ENCODE data around the gene ANTXR1.

The ANTXR1 gene

GRCh38 chr2:69211048-69211447 is 198.1 kb downstream of the ANTXR1 start:
- Mint-ChIP-seq H3K4me1 (no peaks in the 10 kb centered on the region), H3K36me3 (no peaks in the 10 kb centered on the region), H3K9me3 (no peaks in the 10 kb centered on the region), H3K4me3 (no peak overlapping the region), H3K27me3 (peaks cover 7% of the 10 kb centered on the region), H3K27ac (no peak overlapping the region)
- CTCF ChIA-PET, result no interaction called here
- no peak for DNase-seq

- CTCF ChIA-PET, result no interaction called here
- Mint-ChIP-seq H3K4me1 (no peaks in the 10 kb centered on the region), H3K27me3 (peaks cover 7% of the 10 kb centered on the region), H3K9me3 (no peaks in the 10 kb centered on the region), H3K27ac (no peak overlapping the region), H3K4me3 (no peak overlapping the region), H3K36me3 (no peaks in the 10 kb centered on the region)
- no peak for DNase-seq
These were observed 198.7 kb downstream of the ANTXR1 start for GRCh38 chr2:69211686-69212085.

- no peak for DNase-seq
- Mint-ChIP-seq H3K4me3 (no peak overlapping the region), H3K4me1 (no peaks in the 10 kb centered on the region), H3K36me3 (no peaks in the 10 kb centered on the region), H3K27ac (no peak overlapping the region), H3K9me3 (no peaks in the 10 kb centered on the region), H3K27me3 (peaks cover 7% of the 10 kb centered on the region)
- CTCF ChIA-PET, result no interaction called here
These were observed 199.5 kb downstream of the ANTXR1 start for GRCh38 chr2:69212238-69213028.

- CTCF ChIA-PET, result no interaction called here
- Mint-ChIP-seq H3K27ac (no peak overlapping the region), H3K4me3 (no peak overlapping the region), H3K27me3 (peaks cover 11% of the 10 kb centered on the region), H3K36me3 (no peaks in the 10 kb centered on the region), H3K4me1 (no peaks in the 10 kb centered on the region), H3K9me3 (no peaks in the 10 kb centered on the region)
- DNase-seq, result no peak
These were observed 200.2 kb downstream of the ANTXR1 start for GRCh38 chr2:69213201-69213600.

- no peak overlapping the region for H3K27ac Mint-ChIP-seq
- no peaks in the 10 kb centered on the region for H3K4me1 Mint-ChIP-seq
- H3K36me3 Mint-ChIP-seq, result no peaks in the 10 kb centered on the region
- H3K27me3 Mint-ChIP-seq, result peaks cover 11% of the 10 kb centered on the region
- CTCF ChIA-PET, result no interaction called here
- no peak for DNase-seq
- no peaks in the 10 kb centered on the region for H3K9me3 Mint-ChIP-seq
- H3K4me3 Mint-ChIP-seq, result no peak overlapping the region
These were observed 200.8 kb downstream of the ANTXR1 start for GRCh38 chr2:69213782-69214181.

- H3K4me1 Mint-ChIP-seq, result no peaks in the 10 kb centered on the region
- no peak for DNase-seq
- no peaks in the 10 kb centered on the region for H3K9me3 Mint-ChIP-seq
- peaks cover 11% of the 10 kb centered on the region for H3K27me3 Mint-ChIP-seq
- CTCF ChIA-PET, result no interaction called here
- H3K4me3 Mint-ChIP-seq, result no peak overlapping the region
- H3K27ac Mint-ChIP-seq, result no peak overlapping the region
- no peaks in the 10 kb centered on the region for H3K36me3 Mint-ChIP-seq
These were observed 201.9 kb downstream of the ANTXR1 start for GRCh38 chr2:69214898-69215297.

- H3K27ac Mint-ChIP-seq, result no peak overlapping the region
- H3K4me1 Mint-ChIP-seq, result no peaks in the 10 kb centered on the region
- H3K36me3 Mint-ChIP-seq, result no peaks in the 10 kb centered on the region
- H3K9me3 Mint-ChIP-seq, result no peaks in the 10 kb centered on the region
- H3K4me3 Mint-ChIP-seq, result no peak overlapping the region
- DNase-seq, result no peak
- peaks cover 11% of the 10 kb centered on the region for H3K27me3 Mint-ChIP-seq
- CTCF ChIA-PET, result no interaction called here
These were observed 203.8 kb downstream of the ANTXR1 start for GRCh38 chr2:69216535-69217332.

- peaks cover 15% of the 10 kb centered on the region for H3K27me3 Mint-ChIP-seq
- no peaks in the 10 kb centered on the region for H3K4me1 Mint-ChIP-seq
These were observed 204.5 kb downstream of the ANTXR1 start for GRCh38 chr2:69217333-69218080.

GRCh38 chr2:69221512-69221911 is 208.5 kb downstream of the ANTXR1 start:
- H3K27ac Mint-ChIP-seq, result no peak overlapping the region
- H3K36me3 Mint-ChIP-seq, result no peaks in the 10 kb centered on the region
- H3K4me3 Mint-ChIP-seq, result no peak overlapping the region
- no peaks in the 10 kb centered on the region for H3K4me1 Mint-ChIP-seq
- H3K27me3 Mint-ChIP-seq, result peaks cover 38% of the 10 kb centered on the region
- CTCF ChIA-PET, result interaction anchor here (0.7 kb wide), 1 partner anchor 28 kb away, joined by 3 read pairs; no protein-coding TSS in a partner anchor
- no peaks in the 10 kb centered on the region for H3K9me3 Mint-ChIP-seq
- DNase-seq, result no peak

More at GRCh38 chr2:69217333-69218080, 204.5 kb downstream of the ANTXR1 start:
- DNase-seq, result no peak
- Mint-ChIP-seq H3K36me3 (no peaks in the 10 kb centered on the region), H3K4me3 (no peak overlapping the region), H3K27ac (no peak overlapping the region), H3K9me3 (no peaks in the 10 kb centered on the region)
- CTCF ChIA-PET, result no interaction called here

GRCh38 chr2:69221960-69222751 is 209.2 kb downstream of the ANTXR1 start:
- DNase-seq, result no peak
- CTCF ChIA-PET, result no interaction called here
- Mint-ChIP-seq H3K4me1 (no peaks in the 10 kb centered on the region), H3K9me3 (no peaks in the 10 kb centered on the region), H3K27ac (no peak overlapping the region), H3K4me3 (no peak overlapping the region), H3K36me3 (no peaks in the 10 kb centered on the region), H3K27me3 (peaks cover 39% of the 10 kb centered on the region)

GRCh38 chr2:69222953-69223658 is 210.1 kb downstream of the ANTXR1 start:
- no peak overlapping the region for H3K27ac Mint-ChIP-seq
- H3K4me1 Mint-ChIP-seq, result no peaks in the 10 kb centered on the region
- peaks cover 35% of the 10 kb centered on the region for H3K27me3 Mint-ChIP-seq
- DNase-seq, result no peak
- no peak overlapping the region for H3K4me3 Mint-ChIP-seq
- H3K36me3 Mint-ChIP-seq, result no peaks in the 10 kb centered on the region
- CTCF ChIA-PET, result no interaction called here
- H3K9me3 Mint-ChIP-seq, result no peaks in the 10 kb centered on the region

GRCh38 chr2:69223759-69224511 is 211.0 kb downstream of the ANTXR1 start:
- Mint-ChIP-seq H3K9me3 (no peaks in the 10 kb centered on the region), H3K27ac (no peak overlapping the region), H3K27me3 (peaks cover 35% of the 10 kb centered on the region), H3K4me1 (no peaks in the 10 kb centered on the region), H3K36me3 (no peaks in the 10 kb centered on the region), H3K4me3 (no peak overlapping the region)
- DNase-seq, result no peak
- CTCF ChIA-PET, result no interaction called here

- H3K36me3 Mint-ChIP-seq, result no peaks in the 10 kb centered on the region
- DNase-seq, result no peak
- peaks cover 35% of the 10 kb centered on the region for H3K27me3 Mint-ChIP-seq
- no peak overlapping the region for H3K27ac Mint-ChIP-seq
- no peaks in the 10 kb centered on the region for H3K4me1 Mint-ChIP-seq
- no peaks in the 10 kb centered on the region for H3K9me3 Mint-ChIP-seq
- no peak overlapping the region for H3K4me3 Mint-ChIP-seq
- CTCF ChIA-PET, result no interaction called here
These were observed 211.5 kb downstream of the ANTXR1 start for GRCh38 chr2:69224512-69224837.
